PC-3 (cell line): ENCODE results near the gene HILPDA. TPM values are rescaled to one million over a fixed set of nuclear protein-coding genes. Genes with fewer than 3 reads are reported as not detected.
"Not testable (repeated sequence)": the region's sequence is repeated elsewhere in the genome, so short reads cannot be mapped to it uniquely, and the experiment has no call there.

Source experiments
- ATAC-seq: fragments of 200-7000 bp; cut with Tn5 transposase; 2 replicates; pipeline ENCODE4 v1.9.1; 2020; ENCODE audit warnings: mild to moderate bottlenecking, moderate library complexity
- BruUV-seq: library from RNA; stranded (reverse); fragments of 400-500 nt; replicated peaks from 2 replicates; lab custom pipeline; 2021; lab: Mats Ljungman, UMichigan
- CTCF ChIA-PET: fragments of 300-600 bp; sonication (Branson Sonifier 250); formaldehyde crosslinking; loops from one replicate; lab custom pipeline; 2022; ENCODE audit warnings: antibody characterized with exemption; lab: Charles Lee
- POLR2A ChIA-PET: fragments of 300-600 bp; sonication (Branson Sonifier 250); formaldehyde crosslinking; loops from one replicate; lab custom pipeline; 2022; ENCODE audit warnings: antibody characterized with exemption; ENCODE audit not compliant: unreplicated experiment; lab: Charles Lee
- DNase-seq: peaks from one replicate; pipeline ENCODE4 v3.0.0-alpha.2; 2015
- H2AFZ ChIP-seq: fragments of 300-600 bp; sonication (generic); 2 replicates; pipeline ENCODE4 v1.6.0; 2016; ENCODE audit warnings: antibody characterized with exemption, low read length
- H3F3A ChIP-seq: fragments of 300-600 bp; sonication (generic); one replicate; pipeline ENCODE4 v1.6.0; 2017; ENCODE audit warnings: antibody characterized with exemption, low read length, control low read depth, mild to moderate bottlenecking; ENCODE audit not compliant: unreplicated experiment
- H3K27ac ChIP-seq: fragments of 300-600 bp; sonication (generic); 2 replicates; pipeline ENCODE4 v1.5.1; 2016; ENCODE audit warnings: mild to moderate bottlenecking, low read length
- H3K27me3 ChIP-seq: fragments of 300-600 bp; sonication (generic); 2 replicates; pipeline ENCODE4 v1.6.1; 2016; ENCODE audit warnings: low read length, mixed read lengths
- H3K36me3 ChIP-seq: fragments of 300-600 bp; sonication (generic); 2 replicates; pipeline ENCODE4 v1.6.1; 2016; ENCODE audit warnings: low read depth, mixed run types, low read length, mixed read lengths
- H3K4me1 ChIP-seq: fragments of 300-600 bp; sonication (generic); 2 replicates; pipeline ENCODE4 v1.5.1; 2016; ENCODE audit warnings: low read length; ENCODE audit not compliant: insufficient read depth
- H3K4me2 ChIP-seq: fragments of 300-600 bp; sonication (generic); 2 replicates; pipeline ENCODE4 v1.6.0; 2016; ENCODE audit warnings: low read length
- H3K4me3 ChIP-seq: fragments of 300-600 bp; sonication (generic); 2 replicates; pipeline ENCODE4 v1.5.1; 2016; ENCODE audit warnings: mild to moderate bottlenecking, low read length, mixed read lengths
- H3K79me2 ChIP-seq: fragments of 300-600 bp; sonication (generic); 2 replicates; pipeline ENCODE4 v1.6.1; 2017; ENCODE audit warnings: low read length, mixed read lengths
- H3K9ac ChIP-seq: fragments of 300-600 bp; sonication (generic); 2 replicates; pipeline ENCODE4 v1.6.0; 2016; ENCODE audit warnings: mild to moderate bottlenecking, low read length
- H3K9me2 ChIP-seq: fragments of 300-600 bp; sonication (generic); replicated peaks from 2 replicates; pipeline ENCODE4 v1.6.1; 2016; ENCODE audit warnings: mixed run types, low read length, mixed read lengths
- H3K9me3 ChIP-seq: fragments of 300-600 bp; sonication (generic); 2 replicates; pipeline ENCODE4 v1.6.1; 2016; ENCODE audit warnings: low read length, mixed read lengths
- H4K20me1 ChIP-seq: fragments of 300-600 bp; sonication (generic); 2 replicates; pipeline ENCODE4 v1.6.1; 2016; ENCODE audit warnings: low read length, mixed read lengths
- EZH2 ChIP-seq: fragments of 300-600 bp; sonication (generic); IDR thresholded peaks from one replicate; pipeline ENCODE4 v1.6.1; 2017; ENCODE audit warnings: antibody characterized with exemption, mild to moderate bottlenecking, low read length; ENCODE audit not compliant: unreplicated experiment
- EZH2phosphoT487 ChIP-seq: fragments of 300-600 bp; sonication (generic); IDR thresholded peaks from 2 replicates; pipeline ENCODE4 v1.6.1; 2018; ENCODE audit warnings: mild to moderate bottlenecking, antibody characterized with exemption, low read length, borderline replicate concordance
- intact Hi-C: fragments of 100-400 bp; cut with micrococcal nuclease; formaldehyde crosslinking; loops from 2 replicates; pipeline ENCODE4 v1.9.0; 2023
- total RNA-seq: library from RNA; depleted of rRNA; stranded (reverse); fragments of >200 nt; gene quantifications from 2 replicates; pipeline ENCODE4 v1.2.3, GENCODE V29; 2014
- TF ChIP-seq, protein P1 (sequence below): fragments of 300-600 bp; sonication (generic); conservative IDR thresholded peaks from 2 replicates; pipeline ENCODE4 v1.5.1; 2017; ENCODE audit warnings: antibody characterized with exemption, low read depth, mild to moderate bottlenecking, low read length

HILPDA gene
- total RNA-seq, 1 experiment from 2014 or later: 29.1 TPM

GRCh38 chr7:128459394-128459878 is 3.8 kb downstream of the HILPDA start:
- H3K36me3 ChIP-seq: peaks cover 14% of the 10 kb centered on the region; the same call in 1 of the 2 replicates
- H3K4me2 ChIP-seq: 0 out of 2 replicates have a peak overlapping the region, but pooled peaks have one; percentile 94
- peaks cover 16% of the 10 kb centered on the region for H4K20me1 ChIP-seq
- H3K27me3 ChIP-seq: no peaks in the 10 kb centered on the region
- no peak overlapping the region for H2AFZ ChIP-seq
- ChIA-PET CTCF (interaction anchor here (0.6 to 3.1 kb wide), 11 partner anchors 10 to 632 kb away, joined by 3 to 65 read pairs (median 4); partner anchors contain the start of gene METTL2B), POLR2A (interaction anchor here (0.6 kb wide), 1 partner anchor 115 kb away, joined by 3 read pairs; no protein-coding TSS in a partner anchor)
- peaks cover 49% of the 10 kb centered on the region for H3K79me2 ChIP-seq
- DNase-seq (peak; percentile 63), ATAC-seq (peak; percentile 22)
- intact Hi-C loops: no loop called here
- peaks cover 28% of the 10 kb centered on the region for H3K4me1 ChIP-seq
- H3F3A ChIP-seq: no peaks in the 10 kb centered on the region
- H3K9me3 ChIP-seq: no peaks in the 10 kb centered on the region
- no peaks in the 10 kb centered on the region for H3K9me2 ChIP-seq
- no peak overlapping the region for H3K9ac ChIP-seq
- BruUV-seq: no TSS peak
- TF ChIP-seq, protein P1, sequence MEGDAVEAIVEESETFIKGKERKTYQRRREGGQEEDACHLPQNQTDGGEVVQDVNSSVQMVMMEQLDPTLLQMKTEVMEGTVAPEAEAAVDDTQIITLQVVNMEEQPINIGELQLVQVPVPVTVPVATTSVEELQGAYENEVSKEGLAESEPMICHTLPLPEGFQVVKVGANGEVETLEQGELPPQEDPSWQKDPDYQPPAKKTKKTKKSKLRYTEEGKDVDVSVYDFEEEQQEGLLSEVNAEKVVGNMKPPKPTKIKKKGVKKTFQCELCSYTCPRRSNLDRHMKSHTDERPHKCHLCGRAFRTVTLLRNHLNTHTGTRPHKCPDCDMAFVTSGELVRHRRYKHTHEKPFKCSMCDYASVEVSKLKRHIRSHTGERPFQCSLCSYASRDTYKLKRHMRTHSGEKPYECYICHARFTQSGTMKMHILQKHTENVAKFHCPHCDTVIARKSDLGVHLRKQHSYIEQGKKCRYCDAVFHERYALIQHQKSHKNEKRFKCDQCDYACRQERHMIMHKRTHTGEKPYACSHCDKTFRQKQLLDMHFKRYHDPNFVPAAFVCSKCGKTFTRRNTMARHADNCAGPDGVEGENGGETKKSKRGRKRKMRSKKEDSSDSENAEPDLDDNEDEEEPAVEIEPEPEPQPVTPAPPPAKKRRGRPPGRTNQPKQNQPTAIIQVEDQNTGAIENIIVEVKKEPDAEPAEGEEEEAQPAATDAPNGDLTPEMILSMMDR: peak; percentile 84
- TF ChIP-seq EZH2phosphoT487 (no peak), EZH2 (no peak)
- no peak overlapping the region for H3K27ac ChIP-seq
- no peak overlapping the region for H3K4me3 ChIP-seq

DNA sequence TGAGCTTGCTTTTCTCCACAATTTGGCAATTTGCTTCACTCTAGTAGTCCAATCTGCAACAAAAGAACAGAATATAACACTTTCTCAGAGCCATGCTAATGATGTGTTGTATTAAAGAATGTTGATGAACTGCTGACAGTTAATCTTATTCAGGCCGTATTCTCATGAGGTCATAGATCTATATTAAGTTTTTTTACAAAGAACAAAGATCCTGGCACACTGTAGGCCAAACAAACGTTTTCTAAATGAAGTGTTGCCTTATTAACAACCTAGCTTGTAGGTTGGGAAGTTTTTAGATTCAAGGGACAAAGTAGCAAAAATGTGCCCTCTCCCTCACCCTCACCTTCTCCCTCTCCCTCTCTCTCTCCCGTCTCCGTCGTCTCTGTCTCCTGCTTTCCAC is 6.8 kb downstream of the HILPDA start:
- no peaks in the 10 kb centered on the region for H3F3A ChIP-seq
- H3K27ac ChIP-seq: no peak overlapping the region
- H3K4me2 ChIP-seq: no peak overlapping the region
- H3K9me3 ChIP-seq: no peaks in the 10 kb centered on the region
- H3K9ac ChIP-seq: no peak overlapping the region
- ChIA-PET POLR2A (no interaction called here), CTCF (no interaction called here)
- no peak overlapping the region for H3K4me3 ChIP-seq
- BruUV-seq: no TSS peak
- H4K20me1 ChIP-seq: peaks cover 11% of the 10 kb centered on the region
- H3K79me2 ChIP-seq: peaks cover 32% of the 10 kb centered on the region
- TF ChIP-seq, protein P1: no peak
- no peak for TF ChIP-seq EZH2phosphoT487
- no peak for TF ChIP-seq EZH2
- no peaks in the 10 kb centered on the region for H3K27me3 ChIP-seq
- DNase-seq (no peak), ATAC-seq (no peak)
- H3K36me3 ChIP-seq: peaks cover 9% of the 10 kb centered on the region; the same call in 1 of the 2 replicates
- intact Hi-C loops: no loop called here
- H3K4me1 ChIP-seq: peaks cover 15% of the 10 kb centered on the region
- H2AFZ ChIP-seq: no peak overlapping the region
- H3K9me2 ChIP-seq: no peaks in the 10 kb centered on the region

- intact Hi-C loops, H3K36me3 ChIP-seq, DNase-seq, H4K20me1 ChIP-seq, H3K4me1 ChIP-seq, H3K4me2 ChIP-seq, H3K9ac ChIP-seq, H2AFZ ChIP-seq, H3K27ac ChIP-seq, H3K9me2 ChIP-seq, BruUV-seq, H3K27me3 ChIP-seq, H3K4me3 ChIP-seq, H3K9me3 ChIP-seq, H3F3A ChIP-seq, ATAC-seq, CTCF ChIA-PET, POLR2A ChIA-PET: not testable (repeated sequence)
- peaks cover 23% of the 10 kb centered on the region for H3K79me2 ChIP-seq
Observed at GRCh38 chr7:128463345-128463744, 7.7 kb downstream of the HILPDA start.

- H3K4me2 ChIP-seq, H3K9ac ChIP-seq, BruUV-seq, H4K20me1 ChIP-seq, H2AFZ ChIP-seq, H3K4me3 ChIP-seq, ATAC-seq, H3K27me3 ChIP-seq, H3K9me3 ChIP-seq, H3K9me2 ChIP-seq, H3K27ac ChIP-seq, CTCF ChIA-PET, H3K4me1 ChIP-seq, H3K36me3 ChIP-seq, intact Hi-C loops, DNase-seq, POLR2A ChIA-PET, H3F3A ChIP-seq: not testable (repeated sequence)
- peaks cover 17% of the 10 kb centered on the region for H3K79me2 ChIP-seq
Observed at GRCh38 chr7:128463933-128464332, 8.3 kb downstream of the HILPDA start.

DNA sequence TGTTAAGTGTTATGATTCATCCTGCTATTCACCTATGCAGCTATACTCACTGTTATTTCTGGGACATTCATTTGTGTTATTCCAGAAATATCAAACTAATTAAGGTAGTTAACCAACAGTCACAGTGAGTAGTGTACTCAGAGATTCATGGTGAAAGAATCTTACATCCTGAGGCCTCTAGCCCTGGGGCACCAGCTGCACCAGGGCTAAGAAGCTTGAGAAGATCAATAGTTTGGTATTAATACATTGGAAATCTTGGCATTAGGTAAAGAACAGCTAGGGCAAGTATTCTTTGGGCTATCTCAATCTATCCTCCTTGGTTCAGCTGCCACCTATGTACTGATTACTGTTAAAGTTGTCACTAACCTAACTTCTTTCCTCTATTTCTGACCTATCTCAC is 11.2 kb downstream of the HILPDA start:
- H3F3A ChIP-seq, H3K9me2 ChIP-seq, H3K79me2 ChIP-seq, H3K4me2 ChIP-seq, H3K9ac ChIP-seq, H4K20me1 ChIP-seq, intact Hi-C loops, H3K4me3 ChIP-seq, H2AFZ ChIP-seq, POLR2A ChIA-PET, DNase-seq, ATAC-seq, CTCF ChIA-PET, H3K9me3 ChIP-seq, H3K27ac ChIP-seq, BruUV-seq, H3K27me3 ChIP-seq, H3K36me3 ChIP-seq, H3K4me1 ChIP-seq: not testable (repeated sequence)
